PC-3 (cell line): ENCODE data around the gene RBKS. TPM values are rescaled to one million over a fixed set of nuclear protein-coding genes. Genes with fewer than 3 reads are reported as not detected.

ENCODE experiments used
- ATAC-seq: fragments of 200-7000 bp; cut with Tn5 transposase; 2 replicates; pipeline ENCODE4 v1.9.1; 2020; ENCODE audit warnings: mild to moderate bottlenecking, moderate library complexity
- BruUV-seq: library from RNA; stranded (reverse); fragments of 400-500 nt; replicated peaks from 2 replicates; lab custom pipeline; 2021; lab: Mats Ljungman, UMichigan
- CTCF ChIA-PET: fragments of 300-600 bp; sonication (Branson Sonifier 250); formaldehyde crosslinking; loops from one replicate; lab custom pipeline; 2022; ENCODE audit warnings: antibody characterized with exemption; lab: Charles Lee
- POLR2A ChIA-PET: fragments of 300-600 bp; sonication (Branson Sonifier 250); formaldehyde crosslinking; loops from one replicate; lab custom pipeline; 2022; ENCODE audit warnings: antibody characterized with exemption; ENCODE audit not compliant: unreplicated experiment; lab: Charles Lee
- DNase-seq: peaks from one replicate; pipeline ENCODE4 v3.0.0-alpha.2; 2015
- H2AFZ ChIP-seq: fragments of 300-600 bp; sonication (generic); 2 replicates; pipeline ENCODE4 v1.6.0; 2016; ENCODE audit warnings: antibody characterized with exemption, low read length
- H3F3A ChIP-seq: fragments of 300-600 bp; sonication (generic); one replicate; pipeline ENCODE4 v1.6.0; 2017; ENCODE audit warnings: antibody characterized with exemption, low read length, control low read depth, mild to moderate bottlenecking; ENCODE audit not compliant: unreplicated experiment
- H3K27ac ChIP-seq: fragments of 300-600 bp; sonication (generic); 2 replicates; pipeline ENCODE4 v1.5.1; 2016; ENCODE audit warnings: mild to moderate bottlenecking, low read length
- H3K27me3 ChIP-seq: fragments of 300-600 bp; sonication (generic); 2 replicates; pipeline ENCODE4 v1.6.1; 2016; ENCODE audit warnings: low read length, mixed read lengths
- H3K36me3 ChIP-seq: fragments of 300-600 bp; sonication (generic); 2 replicates; pipeline ENCODE4 v1.6.1; 2016; ENCODE audit warnings: low read depth, mixed run types, low read length, mixed read lengths
- H3K4me1 ChIP-seq: fragments of 300-600 bp; sonication (generic); 2 replicates; pipeline ENCODE4 v1.5.1; 2016; ENCODE audit warnings: low read length; ENCODE audit not compliant: insufficient read depth
- H3K4me2 ChIP-seq: fragments of 300-600 bp; sonication (generic); 2 replicates; pipeline ENCODE4 v1.6.0; 2016; ENCODE audit warnings: low read length
- H3K4me3 ChIP-seq: fragments of 300-600 bp; sonication (generic); 2 replicates; pipeline ENCODE4 v1.5.1; 2016; ENCODE audit warnings: mild to moderate bottlenecking, low read length, mixed read lengths
- H3K79me2 ChIP-seq: fragments of 300-600 bp; sonication (generic); 2 replicates; pipeline ENCODE4 v1.6.1; 2017; ENCODE audit warnings: low read length, mixed read lengths
- H3K9ac ChIP-seq: fragments of 300-600 bp; sonication (generic); 2 replicates; pipeline ENCODE4 v1.6.0; 2016; ENCODE audit warnings: mild to moderate bottlenecking, low read length
- H3K9me2 ChIP-seq: fragments of 300-600 bp; sonication (generic); replicated peaks from 2 replicates; pipeline ENCODE4 v1.6.1; 2016; ENCODE audit warnings: mixed run types, low read length, mixed read lengths
- H3K9me3 ChIP-seq: fragments of 300-600 bp; sonication (generic); 2 replicates; pipeline ENCODE4 v1.6.1; 2016; ENCODE audit warnings: low read length, mixed read lengths
- H4K20me1 ChIP-seq: fragments of 300-600 bp; sonication (generic); 2 replicates; pipeline ENCODE4 v1.6.1; 2016; ENCODE audit warnings: low read length, mixed read lengths
- EZH2 ChIP-seq: fragments of 300-600 bp; sonication (generic); IDR thresholded peaks from one replicate; pipeline ENCODE4 v1.6.1; 2017; ENCODE audit warnings: antibody characterized with exemption, mild to moderate bottlenecking, low read length; ENCODE audit not compliant: unreplicated experiment
- EZH2phosphoT487 ChIP-seq: fragments of 300-600 bp; sonication (generic); IDR thresholded peaks from 2 replicates; pipeline ENCODE4 v1.6.1; 2018; ENCODE audit warnings: mild to moderate bottlenecking, antibody characterized with exemption, low read length, borderline replicate concordance
- intact Hi-C: fragments of 100-400 bp; cut with micrococcal nuclease; formaldehyde crosslinking; loops from 2 replicates; pipeline ENCODE4 v1.9.0; 2023
- total RNA-seq: library from RNA; depleted of rRNA; stranded (reverse); fragments of >200 nt; gene quantifications from 2 replicates; pipeline ENCODE4 v1.2.3, GENCODE V29; 2014
- TF ChIP-seq, protein P1 (sequence below): fragments of 300-600 bp; sonication (generic); conservative IDR thresholded peaks from 2 replicates; pipeline ENCODE4 v1.5.1; 2017; ENCODE audit warnings: antibody characterized with exemption, low read depth, mild to moderate bottlenecking, low read length

Gene RBKS
- total RNA-seq, 1 experiment from 2014 or later: 1.8 TPM

DNA sequence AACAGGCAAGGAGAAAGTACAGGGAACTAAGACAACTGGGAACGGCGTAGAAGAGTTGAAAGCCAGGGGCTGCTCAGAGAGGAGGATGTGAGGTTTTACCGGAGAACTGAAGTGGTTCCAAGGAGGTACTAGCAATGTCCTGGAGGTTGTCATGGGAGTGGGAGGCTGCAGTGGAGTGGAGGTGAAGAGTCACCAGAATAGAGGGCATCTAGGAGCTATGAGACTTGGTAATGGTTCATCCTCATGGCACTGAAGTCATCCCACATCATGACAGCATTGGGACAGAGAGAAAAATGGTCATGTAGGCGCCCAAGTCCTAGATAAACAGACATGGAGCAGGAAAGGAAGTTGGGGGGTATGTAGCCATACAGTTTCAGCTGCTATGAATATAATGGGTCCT is 92.3 kb downstream of the RBKS start:
- no peaks in the 10 kb centered on the region for H3K36me3 ChIP-seq
- H4K20me1 ChIP-seq: no peaks in the 10 kb centered on the region
- ChIA-PET CTCF (no interaction called here), POLR2A (no interaction called here)
- no peak overlapping the region for H3K4me2 ChIP-seq
- no peak overlapping the region for H2AFZ ChIP-seq
- no peak for ATAC-seq
- H3K9ac ChIP-seq: no peak overlapping the region
- DNase-seq: no peak
- no peaks in the 10 kb centered on the region for H3K79me2 ChIP-seq
- H3K9me2 ChIP-seq: no peaks in the 10 kb centered on the region
- H3K27me3 ChIP-seq: no peaks in the 10 kb centered on the region
- no peak overlapping the region for H3K4me3 ChIP-seq
- H3K9me3 ChIP-seq: no peaks in the 10 kb centered on the region
- H3K27ac ChIP-seq: peak overlapping the region; percentile 97
- no TSS peak for BruUV-seq
- H3F3A ChIP-seq: peaks cover 19% of the 10 kb centered on the region
- intact Hi-C loops: no loop called here
- peaks cover 46% of the 10 kb centered on the region for H3K4me1 ChIP-seq
- TF ChIP-seq EZH2: no peak
- TF ChIP-seq, protein P1, sequence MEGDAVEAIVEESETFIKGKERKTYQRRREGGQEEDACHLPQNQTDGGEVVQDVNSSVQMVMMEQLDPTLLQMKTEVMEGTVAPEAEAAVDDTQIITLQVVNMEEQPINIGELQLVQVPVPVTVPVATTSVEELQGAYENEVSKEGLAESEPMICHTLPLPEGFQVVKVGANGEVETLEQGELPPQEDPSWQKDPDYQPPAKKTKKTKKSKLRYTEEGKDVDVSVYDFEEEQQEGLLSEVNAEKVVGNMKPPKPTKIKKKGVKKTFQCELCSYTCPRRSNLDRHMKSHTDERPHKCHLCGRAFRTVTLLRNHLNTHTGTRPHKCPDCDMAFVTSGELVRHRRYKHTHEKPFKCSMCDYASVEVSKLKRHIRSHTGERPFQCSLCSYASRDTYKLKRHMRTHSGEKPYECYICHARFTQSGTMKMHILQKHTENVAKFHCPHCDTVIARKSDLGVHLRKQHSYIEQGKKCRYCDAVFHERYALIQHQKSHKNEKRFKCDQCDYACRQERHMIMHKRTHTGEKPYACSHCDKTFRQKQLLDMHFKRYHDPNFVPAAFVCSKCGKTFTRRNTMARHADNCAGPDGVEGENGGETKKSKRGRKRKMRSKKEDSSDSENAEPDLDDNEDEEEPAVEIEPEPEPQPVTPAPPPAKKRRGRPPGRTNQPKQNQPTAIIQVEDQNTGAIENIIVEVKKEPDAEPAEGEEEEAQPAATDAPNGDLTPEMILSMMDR: no peak
- no peak for TF ChIP-seq EZH2phosphoT487

DNA sequence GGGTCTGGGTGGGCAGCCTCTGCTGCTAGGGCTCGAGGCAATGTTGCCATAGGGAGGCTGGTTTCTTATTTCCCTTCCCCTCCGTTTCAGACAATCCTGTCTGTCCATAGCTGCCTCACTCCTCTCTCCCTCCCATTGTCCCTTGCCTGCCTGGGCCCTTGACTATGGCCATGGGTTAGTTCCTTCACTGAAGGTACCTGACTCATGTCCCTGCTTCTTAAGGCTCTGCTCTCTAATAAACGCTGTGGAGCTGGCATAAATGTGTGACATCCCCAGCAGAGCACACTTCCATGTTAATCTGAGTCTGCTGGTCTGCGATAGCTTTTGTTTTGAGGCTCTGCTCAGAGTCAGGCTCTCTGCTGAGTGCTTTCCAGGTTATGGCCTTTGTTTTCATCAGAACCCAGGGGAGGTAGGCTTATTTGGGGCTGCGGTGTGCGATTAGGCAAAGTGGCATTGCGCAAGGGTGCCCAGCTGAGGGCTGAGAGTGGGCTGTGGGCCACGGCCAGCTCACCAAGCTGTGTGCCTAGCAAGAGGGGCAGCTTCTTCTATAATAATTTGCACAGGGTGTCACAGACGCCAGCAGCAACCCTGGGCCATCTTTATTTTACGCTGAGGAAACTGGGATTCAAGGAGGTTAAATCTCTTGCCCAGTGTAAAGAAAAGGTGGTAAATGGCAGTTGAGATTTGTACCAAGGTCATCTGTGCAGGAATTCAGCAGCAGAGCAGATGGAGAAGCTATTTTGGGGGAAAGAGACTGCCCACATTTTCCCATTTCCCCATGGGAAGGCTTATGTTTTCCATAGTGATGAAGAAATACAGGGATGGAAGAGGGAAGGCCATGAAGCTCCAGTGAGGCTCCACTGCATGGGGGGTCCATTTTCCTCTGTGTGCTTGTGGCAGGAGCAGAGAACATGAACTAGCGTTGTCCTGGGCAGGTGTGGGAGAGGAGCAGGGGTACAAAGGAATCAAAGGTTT is 93.1 kb downstream of the RBKS start:
- no peak overlapping the region for H3K4me2 ChIP-seq
- ChIA-PET CTCF (no interaction called here), POLR2A (no interaction called here)
- TF ChIP-seq EZH2: no peak
- TF ChIP-seq EZH2phosphoT487: no peak
- no peak overlapping the region for H3K4me3 ChIP-seq
- no peak for ATAC-seq
- H3F3A ChIP-seq: peaks cover 19% of the 10 kb centered on the region
- H2AFZ ChIP-seq: no peak overlapping the region
- no peak overlapping the region for H3K27ac ChIP-seq
- no peaks in the 10 kb centered on the region for H3K79me2 ChIP-seq
- no peaks in the 10 kb centered on the region for H3K36me3 ChIP-seq
- no peaks in the 10 kb centered on the region for H3K9me2 ChIP-seq
- intact Hi-C loops: no loop called here
- peaks cover 52% of the 10 kb centered on the region for H3K4me1 ChIP-seq
- DNase-seq: no peak
- BruUV-seq: no TSS peak
- H3K27me3 ChIP-seq: no peaks in the 10 kb centered on the region
- H4K20me1 ChIP-seq: no peaks in the 10 kb centered on the region
- H3K9me3 ChIP-seq: no peaks in the 10 kb centered on the region
- H3K9ac ChIP-seq: no peak overlapping the region

DNA sequence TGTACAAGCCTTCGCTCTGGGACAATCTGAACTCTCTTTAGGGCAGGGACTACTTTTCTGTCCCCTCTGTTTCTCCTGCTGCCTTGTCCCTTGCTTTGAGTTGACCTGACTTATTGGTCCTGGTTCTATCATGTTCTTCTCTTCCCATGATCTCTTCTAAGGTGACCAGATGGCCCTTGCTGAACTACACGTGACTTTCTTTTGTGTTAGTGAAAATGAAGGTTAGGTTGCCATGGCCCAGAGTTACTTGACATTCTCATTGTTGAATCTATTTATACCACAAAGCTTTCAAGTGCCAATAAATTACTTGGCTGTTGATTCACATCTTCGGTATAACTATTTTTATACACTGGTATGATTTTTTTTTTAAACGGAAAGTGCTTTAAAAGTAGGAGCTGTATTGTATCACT is 94.3 kb downstream of the RBKS start:
- no peak for ATAC-seq
- no peak overlapping the region for H3K4me2 ChIP-seq
- H3K9me2 ChIP-seq: no peaks in the 10 kb centered on the region
- H3F3A ChIP-seq: peaks cover 19% of the 10 kb centered on the region
- H3K9ac ChIP-seq: no peak overlapping the region
- ChIA-PET CTCF (no interaction called here), POLR2A (no interaction called here)
- H3K4me3 ChIP-seq: no peak overlapping the region
- H3K36me3 ChIP-seq: no peaks in the 10 kb centered on the region
- H3K4me1 ChIP-seq: peaks cover 46% of the 10 kb centered on the region
- TF ChIP-seq EZH2: no peak
- TF ChIP-seq EZH2phosphoT487: no peak
- TF ChIP-seq, protein P1: no peak
- no peaks in the 10 kb centered on the region for H3K79me2 ChIP-seq
- no peak overlapping the region for H3K27ac ChIP-seq
- no peaks in the 10 kb centered on the region for H4K20me1 ChIP-seq
- BruUV-seq: no TSS peak
- no peak overlapping the region for H2AFZ ChIP-seq
- H3K27me3 ChIP-seq: no peaks in the 10 kb centered on the region
- DNase-seq: no peak
- intact Hi-C loops: no loop called here
- no peaks in the 10 kb centered on the region for H3K9me3 ChIP-seq
